GM12878 (cell line): ENCODE data around the gene NOS1AP. TPM values are rescaled to one million over a fixed set of nuclear protein-coding genes. Genes with fewer than 3 reads are reported as not detected.

Experiments used
- ATAC-seq: fragments of 200-7000 bp; cut with Tn5 transposase; 3 replicates; pipeline ENCODE4 v1.9.1; 2020; ENCODE audit warnings: mild to moderate bottlenecking, moderate library complexity
- BruUV-seq: library from RNA; stranded (reverse); fragments of 400-500 nt; replicated peaks from 2 replicates; lab custom pipeline; 2021; lab: Mats Ljungman, UMichigan
- CTCF ChIA-PET: fragments of 300-600 bp; sonication (Branson Sonifier 250); formaldehyde crosslinking; extraction: SDS; loops from one replicate; lab custom pipeline; 2021; ENCODE audit warnings: inconsistent platforms; lab: Yijun Ruan, JAX
- POLR2A ChIA-PET: fragments of 350-600 bp; formaldehyde crosslinking; extraction: SDS; loops from one replicate; lab custom pipeline; 2021; ENCODE audit warnings: inconsistent platforms; lab: Charles Lee
- RAD21 ChIA-PET: fragments of 300-600 bp; sonication (Branson Sonifier 250); formaldehyde crosslinking; loops from one replicate; lab custom pipeline; 2023; ENCODE audit warnings: antibody characterized with exemption; ENCODE audit not compliant: unreplicated experiment; lab: Charles Lee
- SMC1A ChIA-PET: fragments of 300-600 bp; sonication (Branson Sonifier 250); formaldehyde crosslinking; loops from one replicate; lab custom pipeline; 2023; ENCODE audit not compliant: unreplicated experiment, uncharacterized antibody; lab: Charles Lee
- DNase-seq: peaks from one replicate; pipeline ENCODE4 v3.0.0-alpha.2; 2011; ENCODE audit warnings: low read depth, low spot score
- FAIRE-seq: peaks from 3 replicates; lab custom pipeline; 2011; peaks lifted over from hg19 to GRCh38; lab: Jason Lieb, UNC
- H2AFZ ChIP-seq: 2 replicates; pipeline ENCODE4 v1.6.0; 2011; ENCODE audit warnings: low read depth, low read length, control low read depth; ENCODE audit not compliant: control insufficient read depth
- H3K27ac ChIP-seq: 2 replicates; pipeline ENCODE4 v1.5.1; 2011; ENCODE audit warnings: control low read depth; ENCODE audit not compliant: control insufficient read depth, insufficient read depth
- H3K27me3 ChIP-seq, 2 experiments: replicated peaks in 1 of 2; 2 replicates each; pipeline versions ENCODE4 v1.6.0 to v1.6.1; 2011; ENCODE audit warnings: low read length in 1 of 2; ENCODE audit not compliant: control insufficient read depth in 2 of 2, insufficient read depth in 2 of 2
- H3K36me3 ChIP-seq, 2 experiments: 2 replicates each; pipeline ENCODE4 v1.5.1; 2011; ENCODE audit warnings: low read length in 1 of 2; ENCODE audit not compliant: control insufficient read depth in 2 of 2, insufficient read depth in 2 of 2
- H3K4me1 ChIP-seq: 2 replicates; pipeline ENCODE4 v1.6.1; 2011; ENCODE audit warnings: mild to moderate bottlenecking, low read length, moderate library complexity, mixed read lengths; ENCODE audit not compliant: control insufficient read depth, insufficient read depth
- H3K4me2 ChIP-seq: 2 replicates; pipeline ENCODE4 v1.6.0; 2011; ENCODE audit warnings: control low read depth; ENCODE audit not compliant: control insufficient read depth, insufficient read depth
- H3K4me3 ChIP-seq: fragments of 200-600 bp; sonication (generic); 2 replicates; pipeline ENCODE4 v1.5.1; 2016
- H3K79me2 ChIP-seq: 2 replicates; pipeline ENCODE4 v1.6.0; 2011; ENCODE audit warnings: low read length; ENCODE audit not compliant: control insufficient read depth, insufficient read depth
- H3K9ac ChIP-seq: 2 replicates; pipeline ENCODE4 v1.8.0; 2011; ENCODE audit warnings: low read length, control low read depth, mixed read lengths; ENCODE audit not compliant: control insufficient read depth, insufficient read depth
- H3K9me3 ChIP-seq: replicated peaks from 3 replicates; pipeline ENCODE4 v1.5.1; 2011; ENCODE audit warnings: mild to moderate bottlenecking, low read length; ENCODE audit not compliant: control insufficient read depth, insufficient read depth
- H4K20me1 ChIP-seq: 2 replicates; pipeline ENCODE4 v1.6.0; 2011; ENCODE audit not compliant: control insufficient read depth, insufficient read depth
- CHD1 ChIP-seq: IDR thresholded peaks from 2 replicates; pipeline ENCODE4 v1.6.1; 2012; ENCODE audit warnings: low read depth, low read length, improper control_type of control experiment
- CREM ChIP-seq: IDR thresholded peaks from 2 replicates; pipeline ENCODE4 v1.6.1; 2014; ENCODE audit warnings: antibody characterized with exemption, low read depth
- IKZF1 ChIP-seq: fragments of 450-650 bp; conservative IDR thresholded peaks from 2 replicates; pipeline ENCODE4 v1.6.1; 2017; ENCODE audit warnings: antibody characterized with exemption, mild to moderate bottlenecking
- MYB ChIP-seq: fragments of 150-350 bp; IDR thresholded peaks from 2 replicates; pipeline ENCODE4 v1.6.1; 2014; ENCODE audit warnings: mild to moderate bottlenecking, low read depth, low read length, borderline replicate concordance
- RAD21 ChIP-seq: IDR thresholded peaks from 2 replicates; pipeline ENCODE4 v1.6.1; 2011; ENCODE audit warnings: mild to moderate bottlenecking, low read depth, low read length, moderate library complexity; ENCODE audit not compliant: insufficient read depth
- RUNX3 ChIP-seq: IDR thresholded peaks from 2 replicates; pipeline ENCODE4 v1.6.1; 2012; ENCODE audit warnings: low read length, inconsistent platforms
- USF1 ChIP-seq: IDR thresholded peaks from 2 replicates; pipeline ENCODE4 v1.6.1; 2011; ENCODE audit warnings: borderline replicate concordance, low read depth, mild to moderate bottlenecking, moderate library complexity, mixed read lengths, low read length; ENCODE audit not compliant: insufficient read depth; ENCODE audit errors: extremely low read length
- ZNF24 ChIP-seq: fragments of 450-650 bp; IDR thresholded peaks from 2 replicates; pipeline ENCODE4 v1.6.1; 2017; ENCODE audit warnings: antibody characterized with exemption, mild to moderate bottlenecking
- WGBS: methylation state at CpG from one replicate; pipeline ENCODE4 v1.1.6; 2016; ENCODE audit warnings: low lambda C conversion rate; ENCODE audit not compliant: insufficient replicate concordance, insufficient coverage; ENCODE audit errors: missing lambda C conversion rate; 5-methylcytosine and 5-hydroxymethylcytosine counted together
- in situ Hi-C: fragments of 300-500 bp; cut with MboI; formaldehyde crosslinking; loops from 9 replicates; pipeline ENCODE4 v1.14.3; 2018; ENCODE audit warnings: mixed read lengths
- intact Hi-C: fragments of 100-400 bp; cut with micrococcal nuclease; formaldehyde crosslinking; loops from one replicate; pipeline ENCODE4 v1.14.2; 2022; ENCODE audit not compliant: unreplicated experiment
- polyA plus RNA-seq, 11 experiments: library from polyadenylated mRNA; depleted of rRNA in 4 of 11; unstranded in 6 of 11; stranded (reverse) in 5 of 11; fragments of >200 nt; fragmentation: Nextera tagmentation in 4 of 11; fragmentation: Illumina TruSeq in 1 of 11; extraction: Ambion mirVana in 4 of 11; extraction: Trizol in 1 of 11; gene quantifications; 1 replicate in 1 of 11; 2 replicates in 10 of 11; pipeline versions ENCODE4 v1.2.1 to v1.2.3, GENCODE V29; 2011 to 2016; ENCODE audit warnings: inconsistent platforms in 2 of 11, missing spikeins in 2 of 11, low read depth in 1 of 11
- total RNA-seq, 4 experiments: library from RNA; depleted of rRNA in 3 of 4; stranded (reverse); fragments of >200 nt in 3 of 4; fragmentation: Illumina TruSeq in 1 of 4; extraction: Trizol in 1 of 4; gene quantifications; 2 replicates each; pipeline versions ENCODE4 v1.2.1 to v1.2.3, GENCODE V29; 2013 to 2021

The NOS1AP gene
- total and polyA plus RNA-seq, 10 of the 15 experiments (the other 5 are each of a cell fraction or from before 2014, with no cell fraction given), result 0.03 to 0.15 TPM; not detected in 8

GRCh38 chr1:162258394-162258793 lies 188.9 kb downstream of the NOS1AP start:
- ChIA-PET CTCF (no interaction called here), SMC1A (no interaction called here), POLR2A (no interaction called here), RAD21 (no interaction called here)
- Histone ChIP-seq H4K20me1 (no peaks in the 10 kb centered on the region), H3K79me2 (no peaks in the 10 kb centered on the region), H3K27me3 (no peaks in the 10 kb centered on the region; a peak in 1 of 4 replicates), H3K9me3 (no peaks in the 10 kb centered on the region), H3K4me2 (no peak overlapping the region), H3K4me1 (no peaks in the 10 kb centered on the region), H3K36me3 (no peaks in the 10 kb centered on the region), H3K9ac (no peak overlapping the region), H3K27ac (no peak overlapping the region), H3K4me3 (no peak overlapping the region), H2AFZ (no peak overlapping the region)
- no peak for ATAC-seq
- FAIRE-seq, result no peak
- intact Hi-C loops (no loop called here), in situ Hi-C loops (no loop called here)
- no peak for TF ChIP-seq MYB
- TF ChIP-seq CHD1, result no peak
- no peak for TF ChIP-seq CREM
- no peak for TF ChIP-seq RAD21
- TF ChIP-seq IKZF1, result no peak
- TF ChIP-seq RUNX3, result no peak
- TF ChIP-seq USF1, result no peak
- TF ChIP-seq ZNF24, result no peak
- 90% methylated on average over 2 of the region's 2 CpGs for WGBS
- no peak for DNase-seq
- BruUV-seq, result no TSS peak
